ENCODE measurements around the gene MFN2.

Gene MFN2

DNA sequence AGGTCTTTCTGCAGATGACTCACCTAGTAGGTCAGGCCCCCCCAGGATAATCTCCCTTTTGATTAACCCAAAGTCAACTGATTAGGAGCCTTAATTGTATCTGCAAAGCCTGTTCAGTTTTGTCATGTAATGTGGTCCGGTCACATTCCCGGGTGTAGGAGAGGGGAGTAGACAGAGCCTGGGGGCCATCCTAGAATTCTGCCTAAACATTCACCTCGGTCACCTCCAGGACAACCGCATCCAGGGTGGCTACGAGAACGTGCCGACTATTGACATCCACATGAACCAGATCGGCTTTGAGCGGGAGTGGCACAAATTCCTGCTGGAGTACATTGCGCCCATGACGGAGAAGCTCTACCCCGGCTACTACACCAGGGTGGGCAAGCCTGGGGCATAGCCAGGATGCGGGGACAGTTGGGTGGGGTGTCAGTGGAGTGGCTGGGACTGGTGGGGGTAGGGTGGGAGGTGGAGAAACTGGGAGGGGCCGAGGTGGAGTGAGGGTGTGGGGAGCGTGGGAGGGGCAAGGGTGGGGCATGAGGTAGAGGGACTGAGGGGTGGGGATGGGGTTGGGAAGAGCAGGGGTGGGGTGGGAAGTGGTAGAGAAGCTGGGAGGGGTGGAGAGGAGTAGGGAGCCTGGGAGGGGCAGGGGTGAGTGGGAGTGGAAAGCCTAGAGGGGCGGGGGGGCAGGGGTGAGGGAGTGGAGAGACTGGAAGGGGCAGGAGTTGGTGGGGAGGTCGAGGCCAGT lies 9.6 kb upstream of the MFN2 start:
- H3K9me3 ChIP-seq (ENCODE audit: insufficient read depth, low read length, severe bottlenecking): no peaks in the 10 kb centered on the region
- DNase-seq: no peak
- no peak overlapping the region for H3K27ac ChIP-seq (ENCODE audit: low read length)
- no peaks in the 10 kb centered on the region for H3K27me3 ChIP-seq (ENCODE audit: insufficient read depth, low read length, poor library complexity)
- H3K79me2 ChIP-seq (ENCODE audit: insufficient read depth, low read length): no peaks in the 10 kb centered on the region
- H3K4me3 ChIP-seq (ENCODE audit: low read depth in 1 of 2, low read length in 2 of 2): no peak overlapping the region
- H4K20me1 ChIP-seq (ENCODE audit: insufficient read depth, low read length): no peaks in the 10 kb centered on the region
- H3K36me3 ChIP-seq (ENCODE audit: insufficient read depth, low read length): peaks cover 16% of the 10 kb centered on the region
- H3K9ac ChIP-seq (ENCODE audit: low read depth, low read length): no peak overlapping the region
- H2AFZ ChIP-seq (ENCODE audit: low read depth, low read length): no peak overlapping the region
- no peak for ATAC-seq (ENCODE audit: insufficient read depth, low read depth)
- no peaks in the 10 kb centered on the region for H3K4me1 ChIP-seq (ENCODE audit: insufficient read depth, low read length)
- H3K4me2 ChIP-seq (ENCODE audit: insufficient read depth, low read length): no peak overlapping the region
- TF ChIP-seq, protein P1, sequence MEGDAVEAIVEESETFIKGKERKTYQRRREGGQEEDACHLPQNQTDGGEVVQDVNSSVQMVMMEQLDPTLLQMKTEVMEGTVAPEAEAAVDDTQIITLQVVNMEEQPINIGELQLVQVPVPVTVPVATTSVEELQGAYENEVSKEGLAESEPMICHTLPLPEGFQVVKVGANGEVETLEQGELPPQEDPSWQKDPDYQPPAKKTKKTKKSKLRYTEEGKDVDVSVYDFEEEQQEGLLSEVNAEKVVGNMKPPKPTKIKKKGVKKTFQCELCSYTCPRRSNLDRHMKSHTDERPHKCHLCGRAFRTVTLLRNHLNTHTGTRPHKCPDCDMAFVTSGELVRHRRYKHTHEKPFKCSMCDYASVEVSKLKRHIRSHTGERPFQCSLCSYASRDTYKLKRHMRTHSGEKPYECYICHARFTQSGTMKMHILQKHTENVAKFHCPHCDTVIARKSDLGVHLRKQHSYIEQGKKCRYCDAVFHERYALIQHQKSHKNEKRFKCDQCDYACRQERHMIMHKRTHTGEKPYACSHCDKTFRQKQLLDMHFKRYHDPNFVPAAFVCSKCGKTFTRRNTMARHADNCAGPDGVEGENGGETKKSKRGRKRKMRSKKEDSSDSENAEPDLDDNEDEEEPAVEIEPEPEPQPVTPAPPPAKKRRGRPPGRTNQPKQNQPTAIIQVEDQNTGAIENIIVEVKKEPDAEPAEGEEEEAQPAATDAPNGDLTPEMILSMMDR (IDR thresholded peaks at IDR 0.05; ENCODE audit: borderline replicate concordance, extremely low read depth, low read length, poor library complexity, severe bottlenecking): no peak
- no peak for TF ChIP-seq EZH2 (IDR thresholded peaks at IDR 0.05; ENCODE audit: borderline replicate concordance, low read depth, low read length, severe bottlenecking)

DNA sequence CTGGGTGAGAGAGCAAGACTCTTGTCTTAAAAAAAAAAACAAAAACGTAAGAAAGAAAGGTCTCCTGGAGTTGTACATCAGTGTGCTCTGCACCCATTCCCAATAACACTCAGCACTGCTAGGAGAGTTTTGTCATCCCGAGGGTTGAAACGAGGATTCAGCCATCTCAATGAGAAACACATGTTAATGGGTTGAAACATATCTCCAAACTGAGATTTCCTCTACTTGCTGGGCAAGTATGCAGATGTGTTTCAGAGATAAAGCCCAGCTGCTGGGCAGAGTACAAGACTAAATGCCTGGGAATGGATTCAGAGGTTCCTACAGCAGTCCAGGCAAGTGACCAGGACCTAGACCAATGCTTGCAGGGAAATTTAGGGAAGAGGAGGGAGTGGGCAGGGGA lies 2.6 kb upstream of the MFN2 start:
- Histone ChIP-seq H3K9ac (ENCODE audit: low read depth, low read length) (no peak overlapping the region), H2AFZ (ENCODE audit: low read depth, low read length) (no peak overlapping the region), H3K79me2 (ENCODE audit: insufficient read depth, low read length) (peaks cover 23% of the 10 kb centered on the region), H3K4me3 (ENCODE audit: low read depth in 1 of 2, low read length in 2 of 2) (no peak overlapping the region), H3K4me2 (ENCODE audit: insufficient read depth, low read length) (no peak overlapping the region), H3K36me3 (ENCODE audit: insufficient read depth, low read length) (peaks cover 14% of the 10 kb centered on the region), H3K27ac (ENCODE audit: low read length) (no peak overlapping the region), H4K20me1 (ENCODE audit: insufficient read depth, low read length) (no peaks in the 10 kb centered on the region), H3K4me1 (ENCODE audit: insufficient read depth, low read length) (peaks cover 32% of the 10 kb centered on the region), H3K27me3 (ENCODE audit: insufficient read depth, low read length, poor library complexity) (no peaks in the 10 kb centered on the region), H3K9me3 (ENCODE audit: insufficient read depth, low read length, severe bottlenecking) (no peaks in the 10 kb centered on the region)
- TF ChIP-seq EZH2 (IDR thresholded peaks at IDR 0.05; ENCODE audit: borderline replicate concordance, low read depth, low read length, severe bottlenecking): no peak
- TF ChIP-seq, protein P1 (IDR thresholded peaks at IDR 0.05; ENCODE audit: borderline replicate concordance, extremely low read depth, low read length, poor library complexity, severe bottlenecking): no peak
- ATAC-seq (ENCODE audit: insufficient read depth, low read depth) (no peak), DNase-seq (no peak)

DNA sequence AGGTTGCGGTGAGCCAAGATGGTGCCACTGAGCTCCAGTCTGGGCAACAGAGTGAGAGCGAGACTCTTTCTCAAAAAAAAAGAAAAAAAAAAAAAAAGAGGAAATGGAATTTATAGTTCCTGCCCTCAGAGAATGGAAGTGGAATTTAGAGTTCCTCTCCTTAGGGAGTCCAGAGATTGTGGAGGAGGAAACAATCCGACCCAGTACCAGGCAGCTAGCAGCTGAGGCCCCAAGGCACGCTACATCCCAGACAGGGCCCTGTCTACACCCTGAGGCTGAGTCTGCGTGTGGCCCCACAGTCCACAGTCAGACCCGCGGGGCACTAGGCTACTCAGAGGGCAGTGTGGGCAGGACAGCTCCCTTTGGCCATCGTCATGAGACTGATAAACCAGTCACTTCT lies 1.9 kb upstream of the MFN2 start:
- no peak overlapping the region for H3K9ac ChIP-seq (ENCODE audit: low read depth, low read length)
- no peak for ATAC-seq (ENCODE audit: insufficient read depth, low read depth)
- H2AFZ ChIP-seq (ENCODE audit: low read depth, low read length): no peak overlapping the region
- H3K79me2 ChIP-seq (ENCODE audit: insufficient read depth, low read length): peaks cover 30% of the 10 kb centered on the region
- no peaks in the 10 kb centered on the region for H3K9me3 ChIP-seq (ENCODE audit: insufficient read depth, low read length, severe bottlenecking)
- H3K27me3 ChIP-seq (ENCODE audit: insufficient read depth, low read length, poor library complexity): no peaks in the 10 kb centered on the region
- H3K4me3 ChIP-seq (ENCODE audit: low read depth in 1 of 2, low read length in 2 of 2): no peak overlapping the region
- no peak overlapping the region for H3K27ac ChIP-seq (ENCODE audit: low read length)
- peaks cover 18% of the 10 kb centered on the region for H3K36me3 ChIP-seq (ENCODE audit: insufficient read depth, low read length)
- H4K20me1 ChIP-seq (ENCODE audit: insufficient read depth, low read length): peaks cover 3% of the 10 kb centered on the region; the same call in 1 of the 2 replicates
- TF ChIP-seq, protein P1 (IDR thresholded peaks at IDR 0.05; ENCODE audit: borderline replicate concordance, extremely low read depth, low read length, poor library complexity, severe bottlenecking): no peak
- no peak for TF ChIP-seq EZH2 (IDR thresholded peaks at IDR 0.05; ENCODE audit: borderline replicate concordance, low read depth, low read length, severe bottlenecking)
- no peak overlapping the region for H3K4me2 ChIP-seq (ENCODE audit: insufficient read depth, low read length)
- peaks cover 39% of the 10 kb centered on the region for H3K4me1 ChIP-seq (ENCODE audit: insufficient read depth, low read length)
- no peak for DNase-seq
